ENCODE data around the gene TSN. TPM values are rescaled to one million over a fixed set of nuclear protein-coding genes. Genes with fewer than 3 reads are reported as not detected.
"Not testable (repeated sequence)": the region's sequence is repeated elsewhere in the genome, so short reads cannot be mapped to it uniquely, and the experiment has no call there.

TSN gene
- total RNA-seq (10 to 100 TPM; 40.5 to 43.7 (median 41.9) TPM), polyA plus RNA-seq (21.3 TPM)
- long read RNA-seq, donor 1, transcript TSN-201 (6 exons, 3,420 nt): major isoform, 161 of 175 reads
- long read RNA-seq, donor 1, partial matches to known transcripts: 2 of 175 reads
- long read RNA-seq, donor 1, other reads (novel, unspliced or antisense): 6 of 175 reads
- long read RNA-seq, donor 2, transcript TSN-201 (6 exons, 3,420 nt): major isoform, 57 of 63 reads
- long read RNA-seq, donor 2, partial matches to known transcripts: 1 of 63 reads
- long read RNA-seq, donor 2, other reads (novel, unspliced or antisense): 4 of 63 reads
- long read RNA-seq, donor 3, transcript TSN-201 (6 exons, 3,420 nt): major isoform, 419 of 462 reads
- long read RNA-seq, donor 3, transcript TSN-204 (6 exons, 2,843 nt): minor isoform, 7 of 462 reads
- long read RNA-seq, donor 3, partial matches to known transcripts: 4 of 462 reads
- long read RNA-seq, donor 3, other reads (novel, unspliced or antisense): 21 of 462 reads
- long read RNA-seq, donor 4, transcript TSN-201 (6 exons, 3,420 nt): major isoform, 55 of 59 reads
- long read RNA-seq, donor 4, partial matches to known transcripts: 2 of 59 reads
- long read RNA-seq, donor 4, other reads (novel, unspliced or antisense): 2 of 59 reads

GRCh38 chr2:121755237-121756111, at the start of gene TSN:
TSN (plus strand) TSS chr2:121755651; CDS start chr2:121755780, 129 bp downstream.
- peak; percentile 100 for ATAC-seq
- no peaks in the 10 kb centered on the region for H3K27me3 ChIP-seq (ENCODE audit: control insufficient read depth, insufficient read depth)
- peak within 1 kb of the TSS; percentile 84 for H3K4me3 ChIP-seq (ENCODE audit: low read length)
- H3K4me1 ChIP-seq (ENCODE audit: control insufficient read depth, insufficient read depth, low read length): no peaks in the 10 kb centered on the region
- WGBS: 0% methylated on average over 67 of the region's 67 CpGs
- peak; percentile 98 to 99 (median 99) for DNase-seq
- H3K9me3 ChIP-seq (ENCODE audit: control insufficient read depth, low read length): no peaks in the 10 kb centered on the region
- H3K27ac ChIP-seq (ENCODE audit: low read length): peak within 1 kb of the TSS; percentile 50
- intact Hi-C loops (cut with DNase I): no loop called here

DNA sequence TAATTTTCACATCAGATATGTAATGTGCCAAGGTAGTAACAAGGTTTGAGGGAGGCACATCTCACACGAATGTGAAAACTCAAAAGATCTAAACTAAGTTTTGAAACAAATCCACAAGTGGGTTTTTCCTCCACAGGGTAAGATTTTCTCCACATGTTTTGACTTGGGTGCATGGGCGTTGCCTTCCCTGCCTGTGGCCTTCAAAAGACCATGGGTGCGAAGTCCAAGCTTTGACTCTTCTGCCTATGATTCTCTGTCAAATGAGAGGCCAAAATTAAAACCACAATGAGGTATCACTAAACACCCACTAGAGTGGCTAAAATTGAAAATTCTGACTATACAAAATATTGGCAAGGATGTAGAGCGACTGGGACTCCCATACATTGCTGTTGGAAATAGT, 49.5 kb upstream of the TSN start:
- DNase-seq: no peak
- no peaks in the 10 kb centered on the region for H3K9me3 ChIP-seq (ENCODE audit: control insufficient read depth, low read length)
- no peaks in the 10 kb centered on the region for H3K27me3 ChIP-seq (ENCODE audit: control insufficient read depth, insufficient read depth)
- 93% methylated on average over 4 of the region's 4 CpGs for WGBS
- no peak for ATAC-seq
- H3K27ac ChIP-seq (ENCODE audit: low read length): no peak overlapping the region
- H3K4me1 ChIP-seq (ENCODE audit: control insufficient read depth, insufficient read depth, low read length): no peaks in the 10 kb centered on the region
- no peak overlapping the region for H3K4me3 ChIP-seq (ENCODE audit: low read length)
- intact Hi-C loops (cut with DNase I): no loop called here

DNA sequence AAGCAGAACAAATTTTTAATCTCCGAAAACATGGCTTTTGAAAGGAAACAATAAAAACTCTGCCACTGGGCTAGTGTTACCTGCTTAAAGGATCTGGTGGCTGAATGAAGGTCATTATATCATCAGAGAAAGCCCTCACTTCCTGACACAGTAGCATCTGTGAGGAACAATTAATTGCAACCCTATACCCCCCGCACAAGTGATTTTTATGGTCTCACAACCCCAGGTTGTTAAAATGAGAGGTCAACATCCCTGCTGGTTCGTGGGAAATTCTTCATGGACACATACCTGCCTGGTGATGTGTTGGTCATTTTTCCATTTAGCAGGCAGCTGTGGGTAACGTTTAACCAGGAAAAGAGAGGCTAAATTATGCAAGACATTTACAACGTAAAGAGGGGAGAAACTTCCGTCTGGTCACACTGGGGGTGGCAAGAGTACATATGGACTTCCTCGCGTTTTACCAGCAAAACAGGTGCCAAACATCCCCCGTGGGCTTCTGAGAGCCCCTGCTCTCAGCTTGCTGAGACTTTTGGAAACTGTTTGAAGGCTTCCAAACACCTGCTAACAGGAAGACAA, 48.0 kb upstream of the TSN start:
- Histone ChIP-seq H3K27me3 (ENCODE audit: control insufficient read depth, insufficient read depth) (no peaks in the 10 kb centered on the region), H3K4me3 (ENCODE audit: low read length) (no peak overlapping the region), H3K4me1 (ENCODE audit: control insufficient read depth, insufficient read depth, low read length) (no peaks in the 10 kb centered on the region), H3K27ac (ENCODE audit: low read length) (no peak overlapping the region), H3K9me3 (ENCODE audit: control insufficient read depth, low read length) (no peaks in the 10 kb centered on the region)
- WGBS: 61% methylated on average over 9 of the region's 9 CpGs
- DNase-seq: no peak
- ATAC-seq: no peak
- intact Hi-C loops (cut with DNase I): no loop called here

DNA sequence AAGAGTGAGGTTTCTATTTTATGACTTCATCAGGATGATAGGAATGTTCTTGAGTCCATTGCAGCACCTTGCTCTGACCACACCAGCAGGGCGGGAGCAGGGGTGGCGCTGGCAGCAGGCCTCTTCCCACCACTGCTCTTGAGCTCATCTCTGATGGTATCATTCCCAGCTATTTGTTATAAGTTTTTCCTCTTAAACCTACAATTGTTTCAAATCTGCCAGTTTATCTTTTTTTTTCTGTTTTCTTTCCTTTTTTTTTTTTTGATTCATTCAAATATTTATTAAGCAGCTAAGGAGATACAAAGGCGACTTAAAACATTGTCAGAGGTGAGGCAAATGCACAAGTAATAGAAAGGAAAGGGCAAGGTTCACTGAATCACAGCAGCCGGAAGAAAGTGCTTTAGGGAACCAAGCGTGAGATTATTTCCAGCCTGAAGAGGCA, 47.5 kb upstream of the TSN start:
- intact Hi-C loops (cut with DNase I): no loop called here
- no peaks in the 10 kb centered on the region for H3K27me3 ChIP-seq (ENCODE audit: control insufficient read depth, insufficient read depth)
- H3K27ac ChIP-seq (ENCODE audit: low read length): no peak overlapping the region
- no peak overlapping the region for H3K4me3 ChIP-seq (ENCODE audit: low read length)
- no peaks in the 10 kb centered on the region for H3K4me1 ChIP-seq (ENCODE audit: control insufficient read depth, insufficient read depth, low read length)
- no peaks in the 10 kb centered on the region for H3K9me3 ChIP-seq (ENCODE audit: control insufficient read depth, low read length)
- DNase-seq: no peak
- 81% methylated on average over 5 of the region's 5 CpGs for WGBS
- ATAC-seq: no peak

DNA sequence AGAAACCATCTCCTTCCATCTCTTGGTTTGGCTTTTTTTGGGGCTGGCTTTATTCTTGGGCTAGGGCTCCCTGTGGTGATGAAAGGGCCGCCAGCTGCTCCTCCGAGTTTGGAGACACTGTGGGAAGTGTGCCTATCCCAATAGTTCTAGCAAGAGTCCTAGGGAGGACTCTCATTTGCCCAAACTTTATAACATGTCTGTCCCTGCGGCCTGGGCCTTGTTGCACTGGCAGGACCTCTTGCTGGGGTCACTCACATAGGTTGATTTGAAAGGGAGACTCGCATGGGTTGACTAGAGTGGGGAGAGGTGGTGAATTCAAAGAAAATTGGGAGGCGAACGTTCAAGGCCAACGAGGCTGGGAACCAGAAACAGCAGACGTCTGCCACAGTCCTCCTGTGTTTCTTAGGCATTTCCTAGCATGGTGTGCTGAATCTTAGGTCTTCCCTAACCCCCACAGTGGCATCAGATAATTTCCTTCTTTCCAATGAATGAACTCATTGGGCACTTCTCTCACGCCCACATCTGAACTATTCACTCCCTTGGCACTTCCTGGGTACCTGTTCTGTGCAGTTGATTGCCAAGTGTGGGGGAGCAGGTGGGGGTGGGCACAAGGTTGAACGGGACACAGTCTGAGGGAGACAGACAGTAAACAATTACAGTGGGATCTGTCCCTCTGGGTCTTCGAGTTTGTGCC, 45.5 kb upstream of the TSN start:
- Histone ChIP-seq H3K27me3 (ENCODE audit: control insufficient read depth, insufficient read depth) (no peaks in the 10 kb centered on the region), H3K4me1 (ENCODE audit: control insufficient read depth, insufficient read depth, low read length) (no peaks in the 10 kb centered on the region), H3K9me3 (ENCODE audit: control insufficient read depth, low read length) (no peaks in the 10 kb centered on the region), H3K4me3 (ENCODE audit: low read length) (no peak overlapping the region), H3K27ac (ENCODE audit: low read length) (no peak overlapping the region)
- no peak for DNase-seq
- WGBS: 73% methylated on average over 11 of the region's 11 CpGs
- intact Hi-C loops (cut with DNase I): loop anchor here in 2 of 4 donors (10.0 kb wide), 2 partner anchors 185 to 305 kb away; no protein-coding TSS in a partner anchor
- no peak for ATAC-seq

GRCh38 chr2:121710470-121711170, 44.8 kb upstream of the TSN start:
- no peak overlapping the region for H3K4me3 ChIP-seq (ENCODE audit: low read length)
- intact Hi-C loops (cut with DNase I): loop anchor here in 2 of 4 donors (10.0 kb wide), 2 partner anchors 186 to 306 kb away; no protein-coding TSS in a partner anchor
- no peak overlapping the region for H3K27ac ChIP-seq (ENCODE audit: low read length)
- DNase-seq (no peak), ATAC-seq (no peak)
- H3K9me3 ChIP-seq (ENCODE audit: control insufficient read depth, low read length): no peaks in the 10 kb centered on the region
- no peaks in the 10 kb centered on the region for H3K27me3 ChIP-seq (ENCODE audit: control insufficient read depth, insufficient read depth)
- WGBS: 79% methylated on average over 7 of the region's 7 CpGs
- no peaks in the 10 kb centered on the region for H3K4me1 ChIP-seq (ENCODE audit: control insufficient read depth, insufficient read depth, low read length)

- WGBS: 89% methylated on average over 3 of the region's 3 CpGs
- not testable (repeated sequence) for H3K9me3 ChIP-seq (ENCODE audit: control insufficient read depth, low read length); H3K27ac ChIP-seq (ENCODE audit: low read length); H3K4me1 ChIP-seq (ENCODE audit: control insufficient read depth, insufficient read depth, low read length); H3K27me3 ChIP-seq (ENCODE audit: control insufficient read depth, insufficient read depth); ATAC-seq; DNase-seq; H3K4me3 ChIP-seq (ENCODE audit: low read length)
- intact Hi-C loops (cut with DNase I): loop anchor here in 2 of 4 donors (10.0 kb wide), 2 partner anchors 187 to 307 kb away; no protein-coding TSS in a partner anchor
These were observed 44.0 kb upstream of the TSN start for GRCh38 chr2:121711481-121711880.

DNA sequence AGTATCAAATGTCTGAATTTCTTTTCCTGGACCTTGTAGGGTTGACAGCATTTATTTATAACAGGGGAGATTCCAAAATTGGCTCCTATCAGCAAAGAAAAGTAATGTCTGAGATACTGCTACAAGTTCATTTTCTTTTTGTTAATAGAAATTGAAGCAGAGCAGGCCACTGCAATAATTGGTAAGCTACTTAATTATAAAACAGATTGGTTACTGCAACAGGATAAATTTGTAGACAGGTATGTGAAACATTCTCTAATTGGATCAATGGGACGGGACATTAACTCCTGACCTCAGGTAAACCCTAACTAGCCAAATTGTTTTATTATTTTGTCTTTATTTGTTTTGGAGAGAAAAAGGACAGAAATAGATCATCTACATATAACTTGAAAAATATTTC, 39.3 kb upstream of the TSN start:
- Histone ChIP-seq H3K27ac (ENCODE audit: low read length) (no peak overlapping the region), H3K27me3 (ENCODE audit: control insufficient read depth, insufficient read depth) (no peaks in the 10 kb centered on the region), H3K4me1 (ENCODE audit: control insufficient read depth, insufficient read depth, low read length) (no peaks in the 10 kb centered on the region), H3K9me3 (ENCODE audit: control insufficient read depth, low read length) (no peaks in the 10 kb centered on the region), H3K4me3 (ENCODE audit: low read length) (no peak overlapping the region)
- intact Hi-C loops (cut with DNase I): loop anchor here (5.0 to 10.0 kb wide), 4 partner anchors 184 to 314 kb away; partner anchors contain the start of gene RNU4ATAC (in 2 of the 4)
- ATAC-seq (no peak), DNase-seq (no peak)
- 62% methylated on average over 1 of the region's 1 CpG for WGBS

DNA sequence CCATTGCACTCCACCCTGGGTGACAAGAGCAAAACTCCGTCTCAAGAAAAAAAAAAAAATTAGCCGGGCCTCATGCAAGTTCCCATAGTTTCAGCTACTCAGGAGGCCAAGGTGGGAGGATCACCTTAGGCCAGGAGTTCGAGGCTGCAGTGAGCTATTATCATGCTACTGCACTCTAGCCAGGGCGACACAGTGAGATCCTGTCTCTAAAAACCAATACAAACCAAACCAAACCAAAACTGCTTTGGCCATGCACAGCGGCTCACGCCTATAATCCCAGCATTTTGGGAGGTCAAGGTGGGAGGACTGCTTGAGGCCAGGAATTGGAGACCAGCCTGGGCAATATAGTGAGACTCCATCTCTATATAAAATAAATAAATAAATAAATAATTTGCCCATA, 37.9 kb upstream of the TSN start:
- Histone ChIP-seq H3K4me1 (ENCODE audit: control insufficient read depth, insufficient read depth, low read length) (no peaks in the 10 kb centered on the region), H3K27ac (ENCODE audit: low read length) (no peak overlapping the region), H3K9me3 (ENCODE audit: control insufficient read depth, low read length) (no peaks in the 10 kb centered on the region), H3K27me3 (ENCODE audit: control insufficient read depth, insufficient read depth) (no peaks in the 10 kb centered on the region), H3K4me3 (ENCODE audit: low read length) (no peak overlapping the region)
- ATAC-seq (no peak), DNase-seq (no peak)
- WGBS: 95% methylated on average over 6 of the region's 6 CpGs
- intact Hi-C loops (cut with DNase I): loop anchor here (5.0 to 10.0 kb wide), 4 partner anchors 185 to 315 kb away; partner anchors contain the start of gene RNU4ATAC (in 2 of the 4)
